CD1c-positive myeloid dendritic cell (primary cell): Measurements from ENCODE around the gene KIAA0930.

ENCODE experiments used
- DNase-seq: peaks from one replicate; pipeline ENCODE4 v3.0.0-alpha.2; 2016; ENCODE audit errors: extremely low spot score

The KIAA0930 gene

DNA sequence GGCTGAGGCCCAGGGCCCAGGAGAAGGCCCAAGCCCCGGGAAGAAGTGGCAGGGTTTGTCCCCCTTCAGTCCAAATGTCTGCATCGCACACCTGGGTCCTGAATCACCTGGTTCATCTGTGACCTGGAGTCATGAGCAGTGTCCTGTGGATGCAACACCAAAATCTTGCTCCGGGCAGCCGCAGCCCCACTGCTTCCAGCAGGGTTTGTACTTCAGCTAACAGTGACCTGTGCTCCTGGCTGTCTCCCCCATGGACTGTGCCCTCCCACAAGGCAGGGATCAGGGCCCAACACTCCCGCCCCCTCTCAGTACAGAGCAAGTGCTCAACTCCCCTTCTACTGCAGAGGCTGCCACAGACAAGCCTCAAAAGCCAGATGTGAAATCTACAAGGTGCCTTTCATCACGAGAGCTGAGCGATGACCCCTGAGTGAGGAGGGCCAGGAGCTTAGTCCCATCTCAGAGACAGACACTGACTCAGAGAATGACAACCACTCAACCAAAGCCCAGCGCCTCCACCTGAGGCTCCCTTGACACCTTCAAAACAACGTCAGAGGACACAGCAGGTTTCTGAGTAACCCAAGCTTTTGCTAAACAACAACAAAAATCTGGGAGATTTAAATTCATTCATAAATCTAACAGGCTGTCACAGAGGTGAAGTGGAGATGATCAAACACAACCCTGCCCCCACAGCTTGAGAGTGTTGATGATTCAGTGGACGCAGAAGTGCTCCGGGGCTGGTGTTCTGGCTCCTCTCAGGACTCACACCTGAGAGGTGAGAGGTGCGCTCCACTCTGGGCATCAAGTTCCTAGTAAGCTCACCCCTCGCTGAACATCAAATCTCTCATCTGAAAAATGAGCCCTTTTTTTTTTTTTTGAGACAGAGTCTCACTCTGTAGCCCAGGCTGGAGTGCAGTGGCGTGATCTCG lies 3.4 kb downstream of the KIAA0930 start:
- DNase-seq = no peak

- no peak for DNase-seq
These were observed 4.8 kb downstream of the KIAA0930 start for GRCh38 chr22:45235851-45236342.

DNA sequence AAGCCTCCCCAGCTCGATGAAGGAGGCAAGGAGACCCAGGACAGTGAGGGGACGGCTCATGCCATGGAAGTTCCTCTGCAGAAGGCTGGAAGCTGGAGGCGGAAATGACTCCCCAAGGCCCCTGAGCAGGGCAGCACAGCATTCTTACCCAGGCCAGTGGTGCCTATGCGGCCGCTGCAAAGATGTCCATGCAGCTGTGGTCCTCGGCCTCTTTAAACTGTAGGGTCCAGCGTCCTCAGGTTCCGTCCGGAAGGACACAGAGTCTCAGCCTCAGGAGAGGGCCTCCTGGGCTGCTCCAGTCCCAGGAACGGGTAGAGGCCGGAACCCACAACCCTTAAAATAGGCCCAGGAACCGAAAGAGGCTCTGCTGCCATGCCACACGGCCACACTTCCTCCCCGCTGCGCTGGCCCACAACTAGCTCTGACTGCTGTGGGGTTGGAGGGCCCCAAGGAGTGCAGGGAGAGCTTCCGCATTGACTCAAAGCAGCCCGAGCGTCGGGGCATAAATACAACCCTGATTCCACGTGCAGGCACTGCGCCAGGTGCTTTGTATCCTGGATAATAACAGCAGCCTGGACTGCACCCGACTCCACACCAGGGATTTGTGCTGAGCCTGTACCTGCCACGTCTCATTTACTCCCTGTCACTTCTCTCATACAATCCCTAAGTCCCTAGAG lies 5.5 kb downstream of the KIAA0930 start:
- peak; percentile 88 for DNase-seq

DNA sequence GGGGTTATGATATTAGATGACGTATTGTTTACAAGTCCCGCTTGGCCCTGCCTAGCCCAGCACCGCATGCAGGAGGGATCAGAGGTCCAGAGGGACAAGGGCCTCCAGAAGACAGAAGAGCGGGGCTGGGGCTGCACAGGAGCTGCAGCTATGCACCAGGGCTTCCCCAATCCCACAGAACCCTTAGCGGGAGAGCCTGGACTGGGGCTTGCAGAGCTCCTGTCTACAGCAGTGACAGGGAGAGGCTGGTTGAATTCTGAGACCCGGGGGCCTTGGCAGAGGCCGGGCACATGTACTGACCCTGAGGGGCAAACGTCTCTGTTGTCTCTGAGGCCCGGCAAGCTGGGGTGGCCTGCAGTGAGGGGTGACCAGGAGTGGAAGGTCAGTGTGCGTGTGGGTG lies 6.9 kb downstream of the KIAA0930 start:
- DNase-seq = no peak

GRCh38 chr22:45233386-45233785 lies 7.3 kb downstream of the KIAA0930 start:
- no peak for DNase-seq

DNA sequence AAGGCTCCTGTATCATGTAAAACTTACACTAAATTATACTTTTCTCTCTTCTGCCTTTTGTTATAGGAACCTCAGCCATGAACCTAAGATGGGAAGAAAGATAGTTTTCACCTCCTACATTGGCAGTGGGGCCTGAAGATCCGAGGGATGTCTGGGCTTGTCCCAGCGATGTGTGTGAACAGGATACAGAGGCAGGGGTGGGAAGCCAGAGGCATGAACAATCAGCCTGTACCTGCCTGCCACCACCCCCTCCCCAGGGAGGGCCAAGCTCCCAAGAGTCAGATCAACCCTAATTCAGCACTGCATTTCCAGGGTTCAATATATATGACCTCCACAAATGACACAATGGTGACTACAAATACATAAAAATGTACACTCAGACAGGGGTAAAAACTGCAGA lies 9.4 kb downstream of the KIAA0930 start:
- DNase-seq = no peak

DNA sequence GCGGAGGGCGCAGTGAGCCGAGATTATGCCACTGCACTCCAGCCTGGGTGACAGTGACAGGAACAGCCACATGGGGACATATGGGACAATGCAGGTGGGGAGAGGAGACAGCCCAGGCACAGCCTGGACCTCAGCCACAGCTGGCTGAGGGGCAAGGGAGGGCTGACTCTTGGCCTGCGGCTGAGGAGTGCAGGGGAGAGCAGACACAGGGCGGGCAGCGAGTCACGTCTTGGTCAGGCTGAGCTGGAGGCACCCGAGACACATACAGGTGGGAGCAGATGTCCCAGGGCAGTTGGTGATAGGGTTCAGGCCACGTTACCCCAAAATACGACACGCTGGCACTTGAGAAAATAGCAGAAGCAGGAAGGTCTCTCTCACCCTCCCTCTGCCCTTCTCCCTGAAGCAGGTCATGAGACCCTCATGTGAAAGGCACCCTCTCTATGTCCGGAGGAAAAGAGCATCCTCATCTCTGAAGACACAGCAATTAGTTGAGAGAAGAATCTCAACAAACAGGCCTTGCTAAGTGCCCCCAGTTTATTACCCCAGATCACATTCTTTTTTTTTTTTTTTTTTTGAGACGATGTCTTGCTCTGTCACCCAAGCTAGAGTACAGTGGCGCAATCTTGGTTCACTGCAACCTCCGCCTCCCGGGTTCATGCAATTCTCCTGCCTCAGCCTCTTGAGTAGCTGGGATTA lies 10.5 kb downstream of the KIAA0930 start:
- DNase-seq = peak; percentile 53

DNA sequence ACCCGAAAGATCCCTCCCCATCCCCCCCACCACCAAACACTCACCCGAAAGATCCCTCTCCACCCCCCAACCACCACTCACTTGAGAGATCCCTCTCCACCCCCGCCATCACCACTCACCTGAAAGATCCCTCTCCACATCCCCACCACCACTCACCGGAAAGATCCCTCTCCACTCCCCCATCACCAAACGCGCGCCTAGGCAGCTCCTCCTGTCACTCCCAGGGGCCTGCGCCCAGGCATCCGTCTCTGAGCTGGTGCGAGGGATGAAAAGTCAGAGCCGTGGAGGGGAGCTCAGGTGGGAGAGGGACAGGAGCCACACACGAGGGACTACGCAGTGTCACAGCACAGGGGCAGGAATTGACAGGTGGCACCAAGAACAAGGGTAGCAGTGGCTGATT lies 11.5 kb downstream of the KIAA0930 start:
- no peak for DNase-seq

DNA sequence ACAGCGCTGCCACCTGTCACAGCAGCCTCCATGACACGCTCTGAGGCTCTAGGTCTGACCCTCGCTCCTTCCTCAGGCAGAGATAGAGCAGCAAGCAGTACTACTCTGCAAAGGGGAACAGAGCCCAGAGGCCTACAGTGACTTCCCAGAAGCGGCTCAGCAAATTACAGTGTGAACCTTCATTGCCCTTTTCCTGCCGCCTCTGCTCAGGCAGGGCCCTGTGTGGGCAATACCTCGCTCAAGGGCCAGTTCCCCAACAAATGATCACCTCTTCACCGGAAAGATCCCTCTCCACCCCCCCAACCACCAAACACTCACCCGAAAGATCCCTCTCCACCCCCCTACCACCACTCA lies 12.3 kb downstream of the KIAA0930 start:
- DNase-seq = peak; percentile 87

- peak; percentile 86 for DNase-seq
These were observed 12.9 kb downstream of the KIAA0930 start for GRCh38 chr22:45227645-45228400.

- peak; percentile 98 for DNase-seq
These were observed 14.0 kb downstream of the KIAA0930 start for GRCh38 chr22:45226503-45227186.

GRCh38 chr22:45225732-45226502 lies 14.8 kb downstream of the KIAA0930 start:
- DNase-seq = peak; percentile 85

- DNase-seq = peak; percentile 73
These were observed 15.5 kb downstream of the KIAA0930 start for GRCh38 chr22:45224988-45225731.

DNA sequence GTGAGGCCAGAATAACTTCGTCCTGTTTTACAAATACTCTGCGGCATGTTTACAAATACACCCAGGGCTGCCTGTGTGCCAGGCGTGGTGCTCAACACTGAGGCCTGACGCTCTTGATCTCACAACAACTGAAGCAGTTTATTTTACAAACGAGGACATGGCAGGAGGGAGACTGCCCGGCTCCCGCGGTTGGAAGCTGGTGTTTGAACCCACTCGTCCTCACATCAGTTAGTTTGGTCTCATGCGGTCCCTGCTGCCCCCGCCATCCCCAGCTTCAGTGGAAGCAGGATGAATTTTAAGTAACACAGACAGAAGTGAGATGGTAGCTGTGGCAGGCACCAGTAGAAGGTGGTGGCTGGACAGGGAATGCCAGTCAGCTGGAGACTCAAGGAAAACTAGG lies 16.4 kb downstream of the KIAA0930 start:
- DNase-seq = no peak

- no peak for DNase-seq
These were observed 17.2 kb downstream of the KIAA0930 start for GRCh38 chr22:45223304-45224117.

DNA sequence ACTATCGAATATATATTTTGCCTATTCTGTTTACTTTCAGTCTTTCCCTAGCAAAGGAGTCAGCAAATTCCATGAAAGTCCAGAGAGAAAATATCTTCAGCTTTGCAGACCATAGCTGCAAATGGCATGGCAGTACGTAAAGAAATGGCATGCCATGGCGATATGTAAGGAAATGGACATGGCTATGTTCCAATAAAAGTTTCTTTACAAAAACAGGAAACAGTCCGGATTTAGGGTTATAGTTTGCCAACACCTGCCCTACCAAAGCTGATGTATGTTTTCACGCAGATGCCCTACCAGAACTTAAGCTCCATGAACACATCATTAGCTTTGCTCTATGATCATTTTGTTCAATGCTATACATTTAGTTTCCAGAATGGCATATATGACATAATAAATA lies 19.5 kb downstream of the KIAA0930 start:
- DNase-seq = peak; percentile 51

DNA sequence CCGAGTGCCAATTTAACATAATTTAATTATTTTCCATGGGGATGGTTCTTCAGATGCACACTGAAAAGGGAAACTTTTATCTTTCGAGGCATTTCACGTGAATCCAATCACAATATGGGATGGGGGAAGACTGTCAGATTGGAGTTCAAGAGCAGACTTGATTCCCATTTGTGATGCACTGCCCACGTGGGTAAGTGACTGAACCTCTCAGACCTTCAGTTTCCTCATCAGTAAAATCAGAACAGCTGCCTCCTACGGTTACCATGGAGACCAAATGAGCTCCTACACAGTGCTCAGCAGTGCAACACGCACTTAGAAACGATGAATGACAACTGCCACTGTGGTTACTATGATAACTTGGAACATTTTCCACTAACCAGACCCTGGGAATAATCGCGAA lies 21.7 kb downstream of the KIAA0930 start:
- peak; percentile 95 for DNase-seq

- no peak for DNase-seq
These were observed 22.9 kb downstream of the KIAA0930 start for GRCh38 chr22:45217806-45218205.

DNA sequence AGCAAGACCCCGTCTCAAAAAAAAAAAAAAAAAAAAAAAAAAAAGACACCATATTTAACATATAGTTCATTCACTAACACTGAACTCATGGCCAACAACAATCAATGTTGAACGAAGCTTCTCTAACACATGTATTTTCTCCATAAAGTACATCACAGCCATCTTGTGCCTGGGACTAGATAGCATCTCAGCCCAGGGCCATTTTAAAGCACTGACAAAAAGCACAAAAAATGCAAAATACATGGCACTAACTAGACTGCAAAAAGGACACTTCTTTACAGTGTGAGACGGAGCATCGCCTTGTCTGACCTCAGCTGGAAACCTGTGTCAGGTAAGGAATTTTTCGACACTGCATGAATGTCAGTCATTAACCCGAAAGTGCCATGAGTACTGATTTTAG lies 23.3 kb downstream of the KIAA0930 start:
- no peak for DNase-seq
